Bone marrow (tissue), 2 donors: Measurements from ENCODE around the gene C1orf74.

ENCODE experiments used
- DNase-seq, 2 donors: peaks; one replicate each; lab custom pipeline; 2025; lab: John Stamatoyannopoulos, UW

The C1orf74 gene

GRCh38 chr1:209746451-209747165 is 37.8 kb downstream of the C1orf74 start:
- no peak for DNase-seq

DNA sequence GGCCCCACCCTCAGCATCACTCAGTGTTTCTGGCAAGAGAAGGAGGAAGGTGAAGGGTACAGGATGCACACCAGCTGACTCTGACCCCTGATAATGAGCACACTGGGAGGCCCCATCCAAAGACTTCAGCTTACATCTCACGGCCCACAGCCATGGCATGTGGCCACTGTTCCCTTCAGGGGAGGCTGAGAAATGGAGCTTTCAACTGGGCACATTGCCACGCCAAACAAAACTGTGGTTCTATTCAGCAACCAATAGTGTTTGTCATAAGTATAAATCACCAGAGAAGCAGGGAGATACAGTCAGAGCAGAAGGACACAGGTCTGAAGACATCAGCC is 41.2 kb downstream of the C1orf74 start:
- DNase-seq = no peak

DNA sequence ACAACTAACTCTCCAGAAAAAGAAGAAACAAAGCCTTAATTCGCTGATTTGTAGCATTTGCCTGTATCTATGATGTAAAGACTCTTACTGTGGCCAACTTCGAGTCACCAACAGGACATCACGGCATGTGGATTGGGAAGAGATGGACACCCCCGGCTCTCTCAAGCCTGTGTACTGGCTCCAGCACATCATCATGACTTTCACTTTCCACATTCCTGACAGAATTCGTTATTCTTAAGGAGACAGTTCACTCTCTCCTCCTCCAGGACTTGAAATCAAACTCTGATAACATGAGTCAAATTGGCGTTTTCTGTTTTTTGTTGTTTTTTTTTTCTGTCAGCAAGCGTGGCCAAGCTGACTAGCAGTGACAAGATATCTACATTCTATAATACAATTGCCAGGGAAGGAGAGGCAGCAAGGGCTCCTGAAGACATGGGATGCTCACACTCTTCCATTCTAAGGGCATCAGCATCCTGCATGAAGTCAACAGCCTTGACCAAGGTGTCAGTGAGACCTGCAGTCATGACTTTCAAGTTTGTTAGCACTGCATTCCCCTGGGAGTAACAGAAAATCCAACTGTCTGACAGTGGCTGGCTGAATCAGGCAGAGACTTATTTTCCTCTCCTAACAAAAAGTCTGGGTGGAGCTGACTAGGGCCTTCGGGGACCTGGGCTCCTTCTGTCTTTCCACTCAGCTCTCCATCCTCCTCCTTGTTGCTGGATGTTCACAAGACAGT is 41.8 kb downstream of the C1orf74 start:
- no peak for DNase-seq

DNA sequence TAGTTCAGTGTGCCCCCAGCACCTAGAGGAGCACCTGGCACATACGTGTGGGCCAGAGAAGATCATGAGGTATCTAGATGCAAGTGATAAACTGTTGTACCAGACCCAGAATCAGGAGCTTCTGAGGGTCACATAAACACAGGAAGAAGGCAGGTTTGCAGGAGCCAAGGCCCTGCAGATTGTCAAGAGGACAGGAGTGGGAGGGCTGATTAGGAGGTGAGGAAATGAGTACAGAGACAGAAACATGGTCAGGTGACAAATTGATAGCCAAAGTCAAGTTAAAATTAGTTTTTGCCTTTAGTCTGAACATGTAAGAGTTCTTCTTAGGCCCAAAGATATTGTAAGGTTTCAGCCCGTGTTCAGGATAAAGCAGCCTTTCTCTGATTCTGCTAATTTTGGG is 42.5 kb downstream of the C1orf74 start:
- no peak for DNase-seq

- DNase-seq = no peak
These were observed 43.2 kb downstream of the C1orf74 start for GRCh38 chr1:209741193-209741592.

- DNase-seq = no peak
These were observed 46.1 kb downstream of the C1orf74 start for GRCh38 chr1:209738270-209738669.

DNA sequence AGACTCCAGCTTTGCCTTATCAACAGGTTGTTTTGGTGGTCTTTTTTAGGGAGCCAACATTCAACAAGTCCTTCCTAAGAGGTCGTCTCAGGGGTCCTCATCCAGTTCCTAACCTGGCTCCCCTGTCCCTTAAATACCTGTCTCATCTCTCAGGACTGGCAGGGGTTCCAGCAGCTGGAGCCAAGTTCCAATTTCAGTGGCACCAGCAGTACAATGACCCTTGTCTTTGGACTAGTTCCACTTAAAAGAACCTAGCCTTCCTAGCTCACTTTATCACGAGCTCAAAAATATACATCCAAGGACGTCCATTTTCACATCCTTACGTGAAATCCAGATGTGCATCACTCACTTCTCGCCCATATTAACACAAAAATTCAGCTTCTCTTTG is 47.2 kb downstream of the C1orf74 start:
- no peak for DNase-seq

GRCh38 chr1:209736490-209737117 is 47.8 kb downstream of the C1orf74 start:
- DNase-seq = no peak

DNA sequence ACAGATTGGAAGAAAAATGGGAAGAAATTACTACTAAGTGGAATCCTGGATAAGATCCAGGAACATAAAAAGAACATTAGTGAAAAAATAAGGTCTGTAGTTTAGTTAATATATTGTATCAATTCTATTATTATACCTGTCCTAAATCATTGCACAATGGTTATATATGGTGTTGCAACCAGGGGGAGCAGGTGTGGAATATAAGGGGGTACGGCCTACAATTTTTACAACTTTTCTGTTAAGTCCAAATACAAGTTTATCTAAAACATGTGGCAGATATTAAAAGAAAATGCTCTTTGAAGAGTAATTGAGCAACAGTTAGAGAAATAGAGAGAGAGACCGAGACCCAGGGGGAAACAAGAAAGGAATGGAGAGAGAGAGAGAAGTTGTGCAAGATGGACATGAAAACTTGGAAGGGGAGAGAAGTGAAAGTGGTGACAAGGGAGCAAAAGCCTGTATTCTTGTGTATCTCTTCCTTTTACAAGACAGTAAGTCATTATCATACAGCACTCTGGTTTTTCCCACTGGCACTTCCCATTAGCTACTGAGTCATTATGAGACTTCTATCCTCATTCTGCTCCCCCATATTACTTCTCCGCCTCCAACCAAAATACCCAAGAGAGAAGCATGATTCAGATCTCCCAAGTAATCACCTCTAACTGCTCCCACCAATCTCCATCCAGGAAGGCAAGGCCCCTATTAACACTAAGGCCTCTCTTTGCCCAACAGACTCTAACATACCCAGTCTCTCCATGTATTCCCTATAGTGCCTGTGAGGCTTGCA is 50.8 kb downstream of the C1orf74 start:
- no peak for DNase-seq

DNA sequence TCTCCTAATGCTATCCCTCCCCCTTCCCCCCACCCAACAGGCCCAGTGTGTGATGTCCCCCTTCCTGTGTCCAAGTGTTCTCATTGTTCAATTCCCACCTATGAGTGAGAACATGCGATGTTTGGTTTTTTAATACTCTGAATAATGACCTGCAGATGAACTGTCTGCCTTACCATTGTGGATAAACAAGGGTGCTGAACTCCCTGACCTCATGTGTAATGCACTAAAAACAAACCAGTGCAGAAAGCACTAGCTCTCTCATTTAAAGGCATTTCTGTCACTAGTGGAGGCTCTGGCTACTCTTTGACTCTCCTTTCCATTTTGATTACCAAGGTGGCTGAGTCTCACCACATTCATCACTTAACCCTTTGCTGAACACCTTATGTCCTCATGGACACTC is 51.6 kb downstream of the C1orf74 start:
- no peak for DNase-seq

DNA sequence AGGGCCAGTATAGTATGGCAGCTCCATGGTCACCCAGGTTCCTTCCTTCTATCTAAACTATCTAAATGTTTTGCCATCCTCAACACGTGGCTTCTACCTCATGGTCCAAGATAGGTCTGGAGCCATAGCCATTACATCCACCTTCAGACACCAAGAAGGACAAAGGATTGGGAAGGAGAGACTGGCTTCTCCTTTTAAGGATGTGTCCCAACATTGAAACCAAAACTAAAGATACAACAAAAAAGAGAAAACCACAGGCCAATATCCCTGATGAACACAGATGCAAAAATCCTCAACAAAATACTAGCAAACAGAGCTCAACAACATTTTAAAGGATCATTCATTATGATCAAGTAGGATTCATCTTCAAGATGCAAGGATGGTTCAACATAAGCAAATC is 54.9 kb downstream of the C1orf74 start:
- DNase-seq = no peak
